ENCODE data around the gene AGTRAP. TPM values are rescaled to one million over a fixed set of nuclear protein-coding genes. Genes with fewer than 3 reads are reported as not detected.

The AGTRAP gene
- total and polyA plus RNA-seq, 9 of the 15 experiments (the other 6 are each of a cell fraction or from before 2014, with no cell fraction given), result 26.8 to 105 (median 57.5) TPM

DNA sequence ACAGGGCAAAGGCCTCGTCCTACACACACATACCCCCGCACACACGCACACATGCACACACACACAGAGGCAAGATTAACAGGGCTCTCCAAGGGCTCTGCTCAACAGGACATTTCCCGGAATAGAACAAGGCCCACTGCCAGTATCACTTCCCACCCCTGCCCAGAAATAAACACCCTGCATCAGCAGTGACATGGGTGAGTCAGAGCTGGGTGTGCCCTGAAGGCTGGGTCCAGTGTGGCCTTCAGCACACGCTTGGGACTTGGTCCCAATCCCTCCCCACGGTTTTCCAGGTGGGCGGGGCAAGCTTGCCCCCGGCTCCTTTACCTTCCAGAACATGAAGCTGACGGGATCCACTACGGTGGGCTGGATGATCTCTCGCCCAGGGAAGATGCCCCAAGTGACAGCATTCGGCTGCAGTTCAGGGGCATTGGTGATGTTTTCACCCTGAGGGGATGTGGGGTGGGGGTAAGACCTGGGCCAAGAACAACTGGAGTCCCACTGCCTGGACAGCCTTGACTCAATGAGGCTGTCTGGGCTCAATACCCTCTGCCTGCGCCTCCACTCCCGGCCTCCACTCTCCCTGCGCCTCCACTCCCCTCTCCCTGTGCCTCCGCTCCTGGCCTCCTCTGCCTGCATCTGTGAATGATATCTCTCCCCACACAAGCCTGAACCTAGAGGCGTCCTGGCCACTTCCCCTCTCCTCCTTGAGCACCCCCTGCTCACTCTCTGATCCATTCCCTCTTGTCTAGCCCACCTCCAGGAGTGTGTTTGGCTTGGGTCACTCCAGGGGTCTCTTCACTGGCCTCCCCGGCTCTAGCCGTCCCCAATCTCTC is 55.2 kb downstream of the AGTRAP start (continued):
- TF ChIP-seq, protein P1, sequence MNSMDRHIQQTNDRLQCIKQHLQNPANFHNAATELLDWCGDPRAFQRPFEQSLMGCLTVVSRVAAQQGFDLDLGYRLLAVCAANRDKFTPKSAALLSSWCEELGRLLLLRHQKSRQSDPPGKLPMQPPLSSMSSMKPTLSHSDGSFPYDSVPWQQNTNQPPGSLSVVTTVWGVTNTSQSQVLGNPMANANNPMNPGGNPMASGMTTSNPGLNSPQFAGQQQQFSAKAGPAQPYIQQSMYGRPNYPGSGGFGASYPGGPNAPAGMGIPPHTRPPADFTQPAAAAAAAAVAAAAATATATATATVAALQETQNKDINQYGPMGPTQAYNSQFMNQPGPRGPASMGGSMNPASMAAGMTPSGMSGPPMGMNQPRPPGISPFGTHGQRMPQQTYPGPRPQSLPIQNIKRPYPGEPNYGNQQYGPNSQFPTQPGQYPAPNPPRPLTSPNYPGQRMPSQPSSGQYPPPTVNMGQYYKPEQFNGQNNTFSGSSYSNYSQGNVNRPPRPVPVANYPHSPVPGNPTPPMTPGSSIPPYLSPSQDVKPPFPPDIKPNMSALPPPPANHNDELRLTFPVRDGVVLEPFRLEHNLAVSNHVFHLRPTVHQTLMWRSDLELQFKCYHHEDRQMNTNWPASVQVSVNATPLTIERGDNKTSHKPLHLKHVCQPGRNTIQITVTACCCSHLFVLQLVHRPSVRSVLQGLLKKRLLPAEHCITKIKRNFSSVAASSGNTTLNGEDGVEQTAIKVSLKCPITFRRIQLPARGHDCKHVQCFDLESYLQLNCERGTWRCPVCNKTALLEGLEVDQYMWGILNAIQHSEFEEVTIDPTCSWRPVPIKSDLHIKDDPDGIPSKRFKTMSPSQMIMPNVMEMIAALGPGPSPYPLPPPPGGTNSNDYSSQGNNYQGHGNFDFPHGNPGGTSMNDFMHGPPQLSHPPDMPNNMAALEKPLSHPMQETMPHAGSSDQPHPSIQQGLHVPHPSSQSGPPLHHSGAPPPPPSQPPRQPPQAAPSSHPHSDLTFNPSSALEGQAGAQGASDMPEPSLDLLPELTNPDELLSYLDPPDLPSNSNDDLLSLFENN (IDR thresholded peaks at IDR 0.05; ENCODE audit: low read depth in 2 of 2, low read length in 2 of 2), result no peak
- TF ChIP-seq SRF (CRISPR knock-in tag; IDR thresholded peaks at IDR 0.05) (no peak), DMBX1 (CRISPR knock-in tag; IDR thresholded peaks at IDR 0.05; ENCODE audit: borderline replicate concordance) (peak; percentile 54; the same call in 1 of the 2 replicates), MAFF (IDR thresholded peaks at IDR 0.05; ENCODE audit: low read length) (0 out of 2 replicates have a peak, but pooled peaks have one; percentile 4), SIN3A (IDR thresholded peaks at IDR 0.05; ENCODE audit: borderline replicate concordance in 2 of 2, control insufficient read depth in 1 of 2, low read depth in 2 of 2, low read length in 2 of 2) (no peak), ELF4 (CRISPR knock-in tag; IDR thresholded peaks at IDR 0.05) (peak; percentile 63; the same call in 1 of the 2 replicates), SOX6 (IDR thresholded peaks at IDR 0.05) (peak; percentile 17; the same call in 1 of the 2 replicates), ZBTB7A (IDR thresholded peaks at IDR 0.05; ENCODE audit: borderline replicate concordance, control insufficient read depth, low read depth, low read length) (0 out of 2 replicates have a peak, but pooled peaks have one; percentile 15), E2F4 (CRISPR knock-in tag; IDR thresholded peaks at IDR 0.05; ENCODE audit: low read depth) (no peak), CGGBP1 (CRISPR knock-in tag; IDR thresholded peaks at IDR 0.05) (no peak), CBX2 (IDR thresholded peaks at IDR 0.05; ENCODE audit: insufficient read depth, low read length, poor library complexity, severe bottlenecking) (no peak), FOXJ2 (tag; IDR thresholded peaks at IDR 0.05) (no peak), L3MBTL2 (IDR thresholded peaks at IDR 0.05) (peak; percentile 56), JUNB (CRISPR knock-in tag; conservative IDR thresholded peaks at IDR 0.05) (no peak), POLR2H (tag; IDR thresholded peaks at IDR 0.05; ENCODE audit: low read depth) (no peak)
- TF ChIP-seq, protein P2, sequence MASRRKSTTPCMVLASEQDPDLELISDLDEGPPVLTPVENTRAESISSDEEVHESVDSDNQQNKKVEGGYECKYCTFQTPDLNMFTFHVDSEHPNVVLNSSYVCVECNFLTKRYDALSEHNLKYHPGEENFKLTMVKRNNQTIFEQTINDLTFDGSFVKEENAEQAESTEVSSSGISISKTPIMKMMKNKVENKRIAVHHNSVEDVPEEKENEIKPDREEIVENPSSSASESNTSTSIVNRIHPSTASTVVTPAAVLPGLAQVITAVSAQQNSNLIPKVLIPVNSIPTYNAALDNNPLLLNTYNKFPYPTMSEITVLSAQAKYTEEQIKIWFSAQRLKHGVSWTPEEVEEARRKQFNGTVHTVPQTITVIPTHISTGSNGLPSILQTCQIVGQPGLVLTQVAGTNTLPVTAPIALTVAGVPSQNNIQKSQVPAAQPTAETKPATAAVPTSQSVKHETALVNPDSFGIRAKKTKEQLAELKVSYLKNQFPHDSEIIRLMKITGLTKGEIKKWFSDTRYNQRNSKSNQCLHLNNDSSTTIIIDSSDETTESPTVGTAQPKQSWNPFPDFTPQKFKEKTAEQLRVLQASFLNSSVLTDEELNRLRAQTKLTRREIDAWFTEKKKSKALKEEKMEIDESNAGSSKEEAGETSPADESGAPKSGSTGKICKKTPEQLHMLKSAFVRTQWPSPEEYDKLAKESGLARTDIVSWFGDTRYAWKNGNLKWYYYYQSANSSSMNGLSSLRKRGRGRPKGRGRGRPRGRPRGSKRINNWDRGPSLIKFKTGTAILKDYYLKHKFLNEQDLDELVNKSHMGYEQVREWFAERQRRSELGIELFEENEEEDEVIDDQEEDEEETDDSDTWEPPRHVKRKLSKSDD (conservative IDR thresholded peaks at IDR 0.05; ENCODE audit: low read length), result no peak
